ENCODE measurements around the gene EPB41L5.

DNA sequence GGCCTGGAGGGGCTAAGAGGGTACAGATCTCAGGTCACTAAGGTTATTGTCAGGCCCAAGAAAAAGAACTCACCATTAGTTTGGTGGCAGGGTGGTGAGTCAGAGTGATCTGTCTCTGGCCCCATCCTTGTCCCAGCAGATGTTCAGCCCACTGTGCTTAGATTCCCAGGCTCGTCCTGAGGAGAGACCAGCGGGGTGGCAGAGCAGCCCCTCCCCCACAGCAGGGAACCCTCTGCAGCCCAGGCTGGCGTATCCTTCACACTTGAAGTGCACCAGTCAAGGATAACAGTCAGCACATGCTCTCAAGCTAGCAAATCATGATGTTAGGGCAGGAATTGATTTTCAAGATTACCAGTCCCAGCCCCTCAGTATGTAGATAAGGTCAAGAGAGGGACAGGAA is 167.2 kb downstream of the EPB41L5 start:
- no peak for TF ChIP-seq POLR2AphosphoS5 (IDR thresholded peaks at IDR 0.05)
- TF ChIP-seq, protein P1, sequence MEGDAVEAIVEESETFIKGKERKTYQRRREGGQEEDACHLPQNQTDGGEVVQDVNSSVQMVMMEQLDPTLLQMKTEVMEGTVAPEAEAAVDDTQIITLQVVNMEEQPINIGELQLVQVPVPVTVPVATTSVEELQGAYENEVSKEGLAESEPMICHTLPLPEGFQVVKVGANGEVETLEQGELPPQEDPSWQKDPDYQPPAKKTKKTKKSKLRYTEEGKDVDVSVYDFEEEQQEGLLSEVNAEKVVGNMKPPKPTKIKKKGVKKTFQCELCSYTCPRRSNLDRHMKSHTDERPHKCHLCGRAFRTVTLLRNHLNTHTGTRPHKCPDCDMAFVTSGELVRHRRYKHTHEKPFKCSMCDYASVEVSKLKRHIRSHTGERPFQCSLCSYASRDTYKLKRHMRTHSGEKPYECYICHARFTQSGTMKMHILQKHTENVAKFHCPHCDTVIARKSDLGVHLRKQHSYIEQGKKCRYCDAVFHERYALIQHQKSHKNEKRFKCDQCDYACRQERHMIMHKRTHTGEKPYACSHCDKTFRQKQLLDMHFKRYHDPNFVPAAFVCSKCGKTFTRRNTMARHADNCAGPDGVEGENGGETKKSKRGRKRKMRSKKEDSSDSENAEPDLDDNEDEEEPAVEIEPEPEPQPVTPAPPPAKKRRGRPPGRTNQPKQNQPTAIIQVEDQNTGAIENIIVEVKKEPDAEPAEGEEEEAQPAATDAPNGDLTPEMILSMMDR (IDR thresholded peaks at IDR 0.05) = no peak
- TF ChIP-seq POLR2A (IDR thresholded peaks at IDR 0.05) = no peak

All from sigmoid colon (tissue), 4 donors.